Fibroblast of skin of left quadriceps (primary cell): ENCODE results near the gene C1orf74.

ENCODE experiments used
- DNase-seq, 2 experiments: peaks; one replicate each; pipeline ENCODE4 v3.0.0-alpha.2; 2013; ENCODE audit warnings: low read depth in 2 of 2

Gene C1orf74

GRCh38 chr1:209770636-209771415 lies 13.5 kb downstream of the C1orf74 start:
- no peak for DNase-seq

- DNase-seq, result no peak
These were observed 14.4 kb downstream of the C1orf74 start for GRCh38 chr1:209769971-209770370.

- peak; percentile 53 to 54 for DNase-seq
These were observed 15.0 kb downstream of the C1orf74 start for GRCh38 chr1:209769171-209769904.

GRCh38 chr1:209768354-209768774 lies 16.0 kb downstream of the C1orf74 start:
- no peak for DNase-seq

GRCh38 chr1:209767706-209768105 lies 16.7 kb downstream of the C1orf74 start:
- no peak for DNase-seq

- DNase-seq, result no peak
These were observed 17.3 kb downstream of the C1orf74 start for GRCh38 chr1:209767096-209767495.

GRCh38 chr1:209766051-209766450 lies 18.3 kb downstream of the C1orf74 start:
- no peak for DNase-seq

- DNase-seq, result no peak
These were observed 23.2 kb downstream of the C1orf74 start for GRCh38 chr1:209761011-209761635.

GRCh38 chr1:209759829-209760359 lies 24.5 kb downstream of the C1orf74 start:
- DNase-seq, result no peak

GRCh38 chr1:209758400-209758799 lies 26.0 kb downstream of the C1orf74 start:
- no peak for DNase-seq

- no peak for DNase-seq
These were observed 27.5 kb downstream of the C1orf74 start for GRCh38 chr1:209756615-209757445.

- DNase-seq, result no peak
These were observed 28.3 kb downstream of the C1orf74 start, which contains the start of gene TRAF3IP3 for GRCh38 chr1:209755926-209756614. TSS of gene TRAF3IP3 (plus strand) at chr1:209756053. CDS start at chr1:209760040, 3,987 bp downstream.

- DNase-seq, result no peak
These were observed 29.1 kb downstream of the C1orf74 start for GRCh38 chr1:209755256-209755655.

GRCh38 chr1:209752890-209753289 lies 31.5 kb downstream of the C1orf74 start:
- no peak for DNase-seq

- DNase-seq, result no peak
These were observed 32.6 kb downstream of the C1orf74 start for GRCh38 chr1:209751627-209752231.

GRCh38 chr1:209749670-209750323 lies 34.6 kb downstream of the C1orf74 start:
- DNase-seq, result no peak

- DNase-seq, result no peak
These were observed 35.2 kb downstream of the C1orf74 start for GRCh38 chr1:209749205-209749604.

- DNase-seq, result no peak
These were observed 35.7 kb downstream of the C1orf74 start for GRCh38 chr1:209748620-209749019.

GRCh38 chr1:209747580-209748262 lies 36.6 kb downstream of the C1orf74 start:
- DNase-seq, result peak; percentile 42 to 51
